H54 (cell line): ENCODE data around the gene NT5M.

Experiments used
- DNase-seq: peaks from one replicate; pipeline ENCODE4 v3.0.0; 2011; ENCODE audit warnings: low spot score, mixed read lengths; ENCODE audit not compliant: insufficient read length
- FAIRE-seq: peaks from 3 replicates; lab custom pipeline; 2011; peaks lifted over from hg19 to GRCh38; lab: Jason Lieb, UNC
- POLR2A ChIP-seq: IDR thresholded peaks from 2 replicates; pipeline ENCODE4 v1.6.1; 2011; ENCODE audit warnings: low read depth, mild to moderate bottlenecking, low read length

NT5M gene

GRCh38 chr17:17359271-17359670 lies 56.1 kb downstream of the NT5M start:
- TF ChIP-seq POLR2A = no peak
- DNase-seq = no peak
- no peak for FAIRE-seq

GRCh38 chr17:17360087-17360730 lies 57.0 kb downstream of the NT5M start:
- FAIRE-seq = no peak

GRCh38 chr17:17361543-17361866 lies 58.3 kb downstream of the NT5M start:
- no peak for DNase-seq
- TF ChIP-seq POLR2A = no peak
- FAIRE-seq = no peak

More at GRCh38 chr17:17360087-17360730, 57.0 kb downstream of the NT5M start:
- no peak for TF ChIP-seq POLR2A
- no peak for DNase-seq

GRCh38 chr17:17361867-17362539 lies 58.8 kb downstream of the NT5M start:
- TF ChIP-seq POLR2A = no peak
- DNase-seq (no peak), FAIRE-seq (no peak)

- TF ChIP-seq POLR2A = no peak
- DNase-seq (no peak), FAIRE-seq (no peak)
These were observed 59.4 kb downstream of the NT5M start for GRCh38 chr17:17362540-17362930.

DNA sequence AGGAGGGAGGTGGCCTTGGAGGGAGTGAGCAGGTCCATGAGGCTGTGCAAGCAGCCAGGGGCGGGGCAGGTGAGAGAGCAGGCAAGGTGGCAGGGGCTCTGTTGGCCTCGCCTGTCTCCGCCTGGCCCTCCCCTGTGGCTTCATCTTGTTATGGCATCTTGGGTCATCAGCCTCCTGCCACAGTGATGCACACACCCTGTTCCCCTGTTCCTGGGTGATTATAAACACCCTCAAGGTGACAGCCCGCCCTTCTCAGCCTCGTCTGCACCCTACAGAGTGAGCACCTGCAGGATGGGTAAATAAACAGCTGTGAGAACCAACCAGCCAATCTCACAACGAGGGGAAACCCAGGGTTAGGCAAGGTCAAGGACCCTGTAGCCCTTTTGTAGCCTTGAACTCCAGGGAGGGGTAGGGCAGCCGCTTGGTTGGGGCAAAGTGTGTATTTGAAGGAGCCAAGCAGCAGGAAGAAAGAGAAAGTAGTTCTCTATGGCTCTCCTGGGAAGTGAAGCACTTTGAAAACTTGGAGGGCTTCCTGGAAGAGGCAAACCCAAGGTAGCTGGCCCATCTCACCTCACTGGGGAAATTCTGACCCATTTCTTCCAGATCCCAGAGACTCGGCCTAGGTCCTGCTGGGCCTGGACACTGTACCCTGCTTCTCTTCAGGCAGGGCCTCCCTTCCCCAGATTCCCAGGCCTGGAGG lies 60.6 kb downstream of the NT5M start:
- DNase-seq (no peak), FAIRE-seq (no peak)
- no peak for TF ChIP-seq POLR2A

DNA sequence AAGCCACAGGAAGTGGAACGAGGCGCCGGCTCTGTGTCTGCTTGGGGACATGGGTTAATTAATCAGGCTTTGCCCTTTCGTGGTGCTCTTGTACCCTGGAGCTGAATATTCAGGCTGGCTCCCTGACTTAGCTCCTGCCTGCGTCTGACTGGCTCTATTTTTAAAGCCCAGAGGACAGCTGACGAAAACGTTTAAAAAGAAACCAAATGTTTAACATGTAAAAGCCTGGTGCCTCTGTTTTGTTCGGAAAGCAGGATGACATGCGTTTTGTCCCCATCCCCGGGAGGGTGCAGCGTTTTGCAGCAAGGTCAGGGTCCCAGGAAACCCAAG lies 61.1 kb downstream of the NT5M start:
- DNase-seq (no peak), FAIRE-seq (no peak)
- no peak for TF ChIP-seq POLR2A

DNA sequence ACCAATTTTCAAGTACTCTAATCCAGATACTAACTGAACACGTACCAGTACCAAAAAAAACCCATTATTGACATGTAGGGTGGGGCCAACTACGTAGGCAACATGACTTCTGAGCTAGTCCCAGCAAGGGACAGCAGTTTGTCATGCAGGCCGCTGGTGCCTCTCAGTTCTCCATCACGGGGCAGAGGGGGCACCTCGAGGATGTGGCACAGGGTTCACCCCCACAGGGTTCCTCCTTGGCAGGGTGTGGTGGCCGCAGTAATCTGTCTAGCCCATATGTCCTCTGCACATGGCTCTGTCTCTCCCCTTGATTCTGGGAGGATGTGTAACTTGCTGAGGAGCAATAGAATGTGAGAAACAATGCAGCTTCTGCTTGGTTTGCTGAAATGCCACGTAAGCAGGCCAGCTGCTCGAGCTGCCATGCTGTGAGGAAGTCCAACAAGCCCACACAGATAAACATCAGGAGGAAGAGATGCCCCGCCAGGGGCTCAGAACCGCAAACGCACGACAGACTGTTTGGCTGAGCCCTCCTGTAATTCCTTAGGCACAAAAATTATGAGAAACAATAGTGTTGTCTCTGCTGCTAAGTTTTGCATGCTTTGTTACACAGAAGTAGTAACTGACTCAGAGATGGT lies 62.4 kb downstream of the NT5M start:
- no peak for TF ChIP-seq POLR2A
- FAIRE-seq (no peak), DNase-seq (no peak)

GRCh38 chr17:17366235-17366634 lies 63.1 kb downstream of the NT5M start:
- FAIRE-seq = no peak
- no peak for TF ChIP-seq POLR2A
- no peak for DNase-seq

DNA sequence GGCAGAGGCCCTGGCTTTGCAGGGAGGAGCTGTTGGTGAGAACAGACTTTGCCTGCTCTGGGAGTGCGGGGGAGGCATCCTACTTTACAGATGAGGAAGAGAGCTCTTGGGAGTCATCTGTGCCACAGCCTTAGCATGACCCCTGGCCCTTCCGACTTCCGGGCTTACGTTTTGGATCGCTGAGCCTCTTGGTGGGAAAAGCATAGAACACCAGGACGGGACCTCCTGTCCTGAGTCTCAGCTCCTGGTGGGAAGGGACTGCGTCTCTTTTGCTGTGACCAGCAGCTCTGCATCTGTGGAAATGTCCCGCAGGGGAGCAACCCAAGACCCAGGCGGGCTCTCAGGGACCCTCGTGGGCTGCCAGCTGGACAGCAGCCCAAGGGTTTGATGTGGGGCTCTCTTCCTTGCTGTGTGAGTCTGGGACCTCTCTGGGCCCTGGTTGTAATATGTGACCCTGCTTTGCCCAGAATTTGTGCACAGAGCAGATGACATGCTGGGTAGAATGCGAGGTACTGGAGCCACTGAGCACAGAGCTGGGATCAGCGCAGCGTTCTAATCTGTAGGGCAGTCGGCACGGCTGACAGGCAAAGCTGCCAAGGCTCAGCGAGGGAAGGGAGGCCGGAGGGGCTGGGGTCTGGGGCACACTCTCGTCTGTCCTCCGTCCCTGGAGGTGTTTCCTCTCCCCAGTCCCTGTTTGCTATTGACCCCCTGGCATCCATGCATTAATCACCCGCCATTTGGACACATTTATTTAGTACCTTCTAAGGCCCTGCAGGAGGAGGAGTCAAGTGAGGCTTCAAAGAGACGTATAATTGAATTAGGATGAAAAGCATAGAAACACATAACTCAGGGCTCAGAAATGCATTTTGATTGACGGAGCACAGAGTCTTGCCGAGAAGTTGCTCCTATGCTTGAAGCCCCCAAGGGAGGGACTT lies 64.0 kb downstream of the NT5M start:
- no peak for TF ChIP-seq POLR2A
- FAIRE-seq (no peak), DNase-seq (no peak)

DNA sequence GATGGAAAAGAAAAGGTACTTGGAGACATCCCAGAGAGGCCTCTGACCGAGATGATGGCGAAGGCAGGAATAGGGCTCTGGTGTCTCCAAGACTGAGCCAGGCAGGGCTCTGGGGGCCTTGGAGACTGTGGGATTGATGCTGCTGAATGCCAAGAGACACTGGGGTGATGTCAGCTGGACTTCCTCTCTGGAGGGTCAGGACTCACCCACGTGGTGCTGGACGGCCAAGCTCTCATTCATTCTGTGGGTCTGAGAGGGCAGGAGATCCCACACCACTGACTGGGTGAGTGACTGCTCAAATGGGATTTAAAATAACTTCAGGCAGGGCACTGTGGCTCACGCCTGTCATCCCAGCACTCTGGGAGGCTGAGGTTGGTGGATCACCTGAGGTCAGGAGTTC lies 64.8 kb downstream of the NT5M start:
- no peak for DNase-seq
- no peak for FAIRE-seq
- no peak for TF ChIP-seq POLR2A

- no peak for DNase-seq
- TF ChIP-seq POLR2A = no peak
- no peak for FAIRE-seq
These were observed 67.5 kb downstream of the NT5M start for GRCh38 chr17:17370711-17371110.

- no peak for TF ChIP-seq POLR2A
- FAIRE-seq (no peak), DNase-seq (no peak)
These were observed 69.8 kb downstream of the NT5M start for GRCh38 chr17:17372856-17373520.
